SK-N-SH (cell line): ENCODE measurements around the gene MYO1D. TPM values are rescaled to one million over a fixed set of nuclear protein-coding genes. Genes with fewer than 3 reads are reported as not detected.

Source experiments
- CTCF ChIA-PET: fragments of 300-600, 350-600 bp; formaldehyde crosslinking; extraction: SDS; loops from one replicate; lab custom pipeline; 2021; lab: Yijun Ruan, JAX
- POLR2A ChIA-PET: fragments of 350-600 bp; sonication (Branson Sonifier 250); formaldehyde crosslinking; extraction: SDS; loops from one replicate; lab custom pipeline; 2020; ENCODE audit warnings: antibody characterized with exemption, inconsistent platforms; lab: Yijun Ruan, JAX
- DNase-seq: peaks from one replicate; pipeline ENCODE4 v3.0.0; 2012
- H2AFZ ChIP-seq: fragments of 200-600 bp; sonication (generic); 2 replicates; pipeline ENCODE4 v1.8.1; 2016; ENCODE audit warnings: antibody characterized with exemption, mild to moderate bottlenecking, low read depth
- H3F3A ChIP-seq: fragments of 200-600 bp; sonication (generic); replicated peaks from 2 replicates; pipeline ENCODE3; 2016; ENCODE audit warnings: antibody characterized with exemption, mild to moderate bottlenecking; ENCODE audit not compliant: insufficient read depth
- H3K27ac ChIP-seq, 2 experiments: fragments of 200-500 bp in 1 of 2; fragments of 200-600 bp in 1 of 2; sonication (Bioruptor generic) in 1 of 2; sonication (generic), shearing (Covaris generic) in 1 of 2; 2 replicates each; pipeline versions ENCODE4 v1.5.1 to v1.6.1; 2014 to 2016; ENCODE audit warnings: low read depth in 2 of 2, inconsistent platforms in 1 of 2, low read length in 1 of 2, mild to moderate bottlenecking in 1 of 2, mixed read lengths in 1 of 2
- H3K27me3 ChIP-seq: fragments of 200-600 bp; sonication (generic), shearing (Covaris generic); 2 replicates; pipeline ENCODE4 v1.6.1; 2016; ENCODE audit warnings: mixed run types; ENCODE audit not compliant: insufficient read depth
- H3K36me3 ChIP-seq, 2 experiments: fragments of 200-500 bp in 1 of 2; fragments of 200-600 bp in 1 of 2; sonication (Bioruptor generic) in 1 of 2; sonication (generic) in 1 of 2; replicated peaks in 1 of 2; 2 replicates each; pipeline versions ENCODE3 to v1.5.1; 2014 to 2016; ENCODE audit warnings: low read length in 1 of 2, mild to moderate bottlenecking in 1 of 2; ENCODE audit not compliant: insufficient read depth in 2 of 2, control insufficient read depth in 1 of 2
- H3K4me1 ChIP-seq, 2 experiments: fragments of 200-500 bp in 1 of 2; fragments of 200-600 bp in 1 of 2; sonication (Bioruptor generic) in 1 of 2; sonication (generic), shearing (Covaris generic) in 1 of 2; 2 replicates each; pipeline versions ENCODE4 v1.5.1 to v1.6.1; 2014 to 2016; ENCODE audit warnings: low read depth in 1 of 2, low read length in 1 of 2, mixed run types in 1 of 2; ENCODE audit not compliant: insufficient read depth in 2 of 2, control insufficient read depth in 1 of 2
- H3K4me2 ChIP-seq: fragments of 200-600 bp; sonication (generic), shearing (Covaris generic); 2 replicates; pipeline ENCODE4 v1.6.1; 2017; ENCODE audit warnings: mixed run types
- H3K4me3 ChIP-seq, 2 experiments: fragments of 200-500 bp in 1 of 2; fragments of 200-600 bp in 1 of 2; sonication (Bioruptor generic) in 1 of 2; sonication (generic), shearing (Covaris generic) in 1 of 2; 2 replicates each; pipeline versions ENCODE4 v1.5.1 to v1.8.1; 2014 to 2016; ENCODE audit warnings: low read depth in 2 of 2, inconsistent platforms in 1 of 2, low read length in 1 of 2, mild to moderate bottlenecking in 1 of 2, mixed read lengths in 1 of 2, moderate library complexity in 1 of 2
- H3K79me2 ChIP-seq: fragments of 200-600 bp; sonication (generic); 2 replicates; pipeline ENCODE4 v1.8.1; 2017; ENCODE audit warnings: mild to moderate bottlenecking; ENCODE audit not compliant: insufficient read depth
- H3K9ac ChIP-seq: fragments of 200-600 bp; sonication (generic); 2 replicates; pipeline ENCODE4 v1.6.1; 2017; ENCODE audit warnings: mixed run types
- H3K9me2 ChIP-seq: fragments of 200-600 bp; sonication (generic); 2 replicates; pipeline ENCODE4 v1.6.1; 2017; ENCODE audit warnings: mixed run types
- H3K9me3 ChIP-seq: fragments of 200-600 bp; sonication (generic); 2 replicates; pipeline ENCODE4 v1.6.1; 2017; ENCODE audit warnings: mixed run types, mild to moderate bottlenecking, moderate library complexity
- H4K20me1 ChIP-seq: fragments of 200-600 bp; sonication (generic); 2 replicates; pipeline ENCODE4 v1.6.1; 2017; ENCODE audit warnings: mild to moderate bottlenecking, mixed run types; ENCODE audit not compliant: insufficient read depth
- CHD2 ChIP-seq: fragments of 150-350 bp; IDR thresholded peaks from 2 replicates; pipeline ENCODE4 v1.6.1; 2018; ENCODE audit warnings: low read length; ENCODE audit not compliant: partially characterized antibody
- ELF1 ChIP-seq: IDR thresholded peaks from 2 replicates; pipeline ENCODE4 v1.4.0; 2012
- EP300 ChIP-seq, 2 experiments: IDR thresholded peaks; 2 replicates each; pipeline versions ENCODE4 v1.4.0 to v1.6.1; 2012; ENCODE audit warnings: borderline replicate concordance in 1 of 2, low read depth in 1 of 2, low read length in 1 of 2
- FOSL2 ChIP-seq: IDR thresholded peaks from 2 replicates; pipeline ENCODE4 v1.4.0; 2012; ENCODE audit warnings: low read depth, mild to moderate bottlenecking, moderate library complexity, borderline replicate concordance
- FOXM1 ChIP-seq: IDR thresholded peaks from 2 replicates; pipeline ENCODE4 v1.4.0; 2012; ENCODE audit warnings: low read depth, mild to moderate bottlenecking
- JUND ChIP-seq: IDR thresholded peaks from 2 replicates; pipeline ENCODE4 v1.4.0; 2012
- MEF2A ChIP-seq: IDR thresholded peaks from 2 replicates; pipeline ENCODE4 v1.4.0; 2012; ENCODE audit warnings: low read depth, borderline replicate concordance
- RAD21 ChIP-seq: IDR thresholded peaks from 2 replicates; pipeline ENCODE4 v1.6.1; 2012; ENCODE audit warnings: mild to moderate bottlenecking, low read length
- RFX5 ChIP-seq: IDR thresholded peaks from 2 replicates; pipeline ENCODE4 v1.6.1; 2012; ENCODE audit warnings: mild to moderate bottlenecking, improper control_type of control experiment, low read length
- RXRA ChIP-seq: IDR thresholded peaks from 2 replicates; pipeline ENCODE4 v1.4.0; 2012; ENCODE audit warnings: low read depth, mild to moderate bottlenecking, borderline replicate concordance
- TCF12 ChIP-seq: IDR thresholded peaks from 2 replicates; pipeline ENCODE4 v1.4.0; 2012
- TEAD4 ChIP-seq: IDR thresholded peaks from 2 replicates; pipeline ENCODE4 v1.4.0; 2012; ENCODE audit warnings: mild to moderate bottlenecking, borderline replicate concordance; ENCODE audit not compliant: insufficient read depth
- YY1 ChIP-seq: IDR thresholded peaks from 2 replicates; pipeline ENCODE4 v1.4.0; 2012; ENCODE audit warnings: low read depth, mild to moderate bottlenecking
- WGBS: methylation state at CpG from one replicate; pipeline ENCODE4 v1.1.6; 2017; ENCODE audit warnings: low lambda C conversion rate; 5-methylcytosine and 5-hydroxymethylcytosine counted together
- polyA plus RNA-seq, 3 experiments: library from polyadenylated mRNA; depleted of rRNA; stranded (reverse); fragments of >200 nt; gene quantifications; 2 replicates each; pipeline ENCODE4 v1.2.3, GENCODE V29; 2012
- TF ChIP-seq, protein P1 (sequence below): IDR thresholded peaks from 2 replicates; pipeline ENCODE4 v1.6.1; 2012; ENCODE audit warnings: mild to moderate bottlenecking, low read depth, low read length, moderate library complexity
- TF ChIP-seq, protein P2 (sequence below): fragments of 150-350 bp; IDR thresholded peaks from 2 replicates; pipeline ENCODE4 v1.6.1; 2016; ENCODE audit warnings: mild to moderate bottlenecking, low read depth, low read length
- TF ChIP-seq, protein P3 (sequence below): IDR thresholded peaks from 2 replicates; pipeline ENCODE4; 2012

Gene MYO1D
- polyA plus RNA-seq, 1 of the 3 experiments (the other 2 are of a cell fraction) = 20.4 TPM

DNA sequence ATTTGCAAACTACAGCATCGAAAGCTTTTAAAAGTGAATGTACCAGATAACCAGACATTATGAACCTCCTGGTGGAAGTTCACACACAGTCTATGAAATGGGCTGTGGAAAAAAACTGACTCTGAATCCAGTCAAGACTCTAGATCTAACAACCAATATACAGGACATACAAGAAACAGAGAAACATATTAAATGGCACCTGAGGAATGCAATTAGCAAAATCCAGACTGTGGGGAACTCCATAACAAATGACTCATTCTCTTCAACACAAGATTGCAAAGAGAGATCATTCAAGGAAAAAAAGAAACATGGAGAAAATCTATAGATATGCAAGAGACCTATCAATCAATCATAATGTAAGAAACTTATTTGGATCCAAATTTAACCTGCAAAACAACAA is 119.0 kb downstream of the MYO1D start:
- Histone ChIP-seq H3K9me3 (no peaks in the 10 kb centered on the region), H3K27me3 (no peaks in the 10 kb centered on the region), H3K9me2 (no peaks in the 10 kb centered on the region), H4K20me1 (no peaks in the 10 kb centered on the region), H3K4me3 (no peak overlapping the region), H3K4me1 (no peaks in the 10 kb centered on the region; a peak in 1 of 4 replicates), H3K79me2 (no peaks in the 10 kb centered on the region), H2AFZ (no peak overlapping the region), H3K4me2 (no peak overlapping the region), H3F3A (no peaks in the 10 kb centered on the region), H3K9ac (no peak overlapping the region), H3K36me3 (peaks cover 7 to 15% of the 10 kb centered on the region in 2 experiments), H3K27ac (no peak overlapping the region)
- ChIA-PET POLR2A (no interaction called here), CTCF (interaction anchor here (0.7 to 2.2 kb wide), 8 partner anchors 12 to 314 kb away, joined by 3 to 20 read pairs (median 4); partner anchors contain the start of gene PSMD11)
- TF ChIP-seq, protein P1, sequence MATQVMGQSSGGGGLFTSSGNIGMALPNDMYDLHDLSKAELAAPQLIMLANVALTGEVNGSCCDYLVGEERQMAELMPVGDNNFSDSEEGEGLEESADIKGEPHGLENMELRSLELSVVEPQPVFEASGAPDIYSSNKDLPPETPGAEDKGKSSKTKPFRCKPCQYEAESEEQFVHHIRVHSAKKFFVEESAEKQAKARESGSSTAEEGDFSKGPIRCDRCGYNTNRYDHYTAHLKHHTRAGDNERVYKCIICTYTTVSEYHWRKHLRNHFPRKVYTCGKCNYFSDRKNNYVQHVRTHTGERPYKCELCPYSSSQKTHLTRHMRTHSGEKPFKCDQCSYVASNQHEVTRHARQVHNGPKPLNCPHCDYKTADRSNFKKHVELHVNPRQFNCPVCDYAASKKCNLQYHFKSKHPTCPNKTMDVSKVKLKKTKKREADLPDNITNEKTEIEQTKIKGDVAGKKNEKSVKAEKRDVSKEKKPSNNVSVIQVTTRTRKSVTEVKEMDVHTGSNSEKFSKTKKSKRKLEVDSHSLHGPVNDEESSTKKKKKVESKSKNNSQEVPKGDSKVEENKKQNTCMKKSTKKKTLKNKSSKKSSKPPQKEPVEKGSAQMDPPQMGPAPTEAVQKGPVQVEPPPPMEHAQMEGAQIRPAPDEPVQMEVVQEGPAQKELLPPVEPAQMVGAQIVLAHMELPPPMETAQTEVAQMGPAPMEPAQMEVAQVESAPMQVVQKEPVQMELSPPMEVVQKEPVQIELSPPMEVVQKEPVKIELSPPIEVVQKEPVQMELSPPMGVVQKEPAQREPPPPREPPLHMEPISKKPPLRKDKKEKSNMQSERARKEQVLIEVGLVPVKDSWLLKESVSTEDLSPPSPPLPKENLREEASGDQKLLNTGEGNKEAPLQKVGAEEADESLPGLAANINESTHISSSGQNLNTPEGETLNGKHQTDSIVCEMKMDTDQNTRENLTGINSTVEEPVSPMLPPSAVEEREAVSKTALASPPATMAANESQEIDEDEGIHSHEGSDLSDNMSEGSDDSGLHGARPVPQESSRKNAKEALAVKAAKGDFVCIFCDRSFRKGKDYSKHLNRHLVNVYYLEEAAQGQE = no peak
- TF ChIP-seq TEAD4 (no peak), JUND (peak; percentile 26; the same call in 1 of the 2 replicates), YY1 (no peak)
- TF ChIP-seq, protein P2, sequence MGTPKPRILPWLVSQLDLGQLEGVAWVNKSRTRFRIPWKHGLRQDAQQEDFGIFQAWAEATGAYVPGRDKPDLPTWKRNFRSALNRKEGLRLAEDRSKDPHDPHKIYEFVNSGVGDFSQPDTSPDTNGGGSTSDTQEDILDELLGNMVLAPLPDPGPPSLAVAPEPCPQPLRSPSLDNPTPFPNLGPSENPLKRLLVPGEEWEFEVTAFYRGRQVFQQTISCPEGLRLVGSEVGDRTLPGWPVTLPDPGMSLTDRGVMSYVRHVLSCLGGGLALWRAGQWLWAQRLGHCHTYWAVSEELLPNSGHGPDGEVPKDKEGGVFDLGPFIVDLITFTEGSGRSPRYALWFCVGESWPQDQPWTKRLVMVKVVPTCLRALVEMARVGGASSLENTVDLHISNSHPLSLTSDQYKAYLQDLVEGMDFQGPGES = no peak
- DNase-seq = no peak
- WGBS = 80% methylated on average over 1 of the region's 1 CpG

DNA sequence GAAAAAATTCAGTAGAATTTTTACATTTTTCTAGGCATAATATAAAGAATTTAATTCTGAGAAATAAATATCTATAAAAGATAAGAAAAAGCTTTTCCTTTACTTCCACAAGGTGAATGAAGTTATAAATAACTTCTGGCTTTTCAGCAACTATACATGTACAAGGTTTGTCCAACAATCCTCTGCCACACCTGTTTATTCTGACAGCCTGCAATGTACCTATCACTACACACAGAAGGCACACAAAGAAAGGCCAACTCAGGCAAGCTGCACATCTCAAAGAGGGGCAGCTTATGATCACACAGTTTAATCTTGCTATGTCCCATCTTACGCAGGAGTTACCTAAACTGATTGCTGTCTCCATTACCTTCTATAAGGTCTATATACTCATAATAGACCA is 120.2 kb downstream of the MYO1D start:
- Histone ChIP-seq H3K4me1 (no peaks in the 10 kb centered on the region; a peak in 1 of 4 replicates), H2AFZ (no peak overlapping the region), H3K27me3 (no peaks in the 10 kb centered on the region), H3K9ac (no peak overlapping the region), H4K20me1 (no peaks in the 10 kb centered on the region), H3K9me2 (no peaks in the 10 kb centered on the region), H3K27ac (no peak overlapping the region), H3K79me2 (no peaks in the 10 kb centered on the region), H3K9me3 (no peaks in the 10 kb centered on the region), H3K36me3 (peaks cover 7 to 15% of the 10 kb centered on the region in 2 experiments), H3K4me2 (no peak overlapping the region), H3F3A (no peaks in the 10 kb centered on the region), H3K4me3 (no peak overlapping the region)
- 96% methylated on average over 1 of the region's 1 CpG for WGBS
- ChIA-PET CTCF (interaction anchor here (0.9 to 2.2 kb wide), 8 partner anchors 22 to 313 kb away, joined by 3 to 20 read pairs (median 4); partner anchors contain the start of gene CDK5R1), POLR2A (no interaction called here)
- TF ChIP-seq RXRA (no peak), TCF12 (no peak), FOSL2 (no peak), FOXM1 (no peak), JUND (no peak), MEF2A (no peak), CHD2 (no peak), ELF1 (no peak), RAD21 (no peak), EP300 (IDR thresholded peaks at IDR 0.05; ENCODE audit: borderline replicate concordance in 1 of 2, low read depth in 1 of 2, low read length in 1 of 2) (no peak), RFX5 (no peak), TEAD4 (no peak)
- TF ChIP-seq, protein P2 = no peak
- TF ChIP-seq, protein P1 = no peak
- TF ChIP-seq, protein P3, sequence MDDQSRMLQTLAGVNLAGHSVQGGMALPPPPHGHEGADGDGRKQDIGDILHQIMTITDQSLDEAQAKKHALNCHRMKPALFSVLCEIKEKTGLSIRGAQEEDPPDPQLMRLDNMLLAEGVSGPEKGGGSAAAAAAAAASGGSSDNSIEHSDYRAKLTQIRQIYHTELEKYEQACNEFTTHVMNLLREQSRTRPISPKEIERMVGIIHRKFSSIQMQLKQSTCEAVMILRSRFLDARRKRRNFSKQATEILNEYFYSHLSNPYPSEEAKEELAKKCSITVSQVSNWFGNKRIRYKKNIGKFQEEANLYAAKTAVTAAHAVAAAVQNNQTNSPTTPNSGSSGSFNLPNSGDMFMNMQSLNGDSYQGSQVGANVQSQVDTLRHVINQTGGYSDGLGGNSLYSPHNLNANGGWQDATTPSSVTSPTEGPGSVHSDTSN = no peak
- DNase-seq = no peak
